ENCODE measurements around the gene RNASE1. TPM values are rescaled to one million over a fixed set of nuclear protein-coding genes. Genes with fewer than 3 reads are reported as not detected.
"Not testable (repeated sequence)": the region's sequence is repeated elsewhere in the genome, so short reads cannot be mapped to it uniquely, and the experiment has no call there.

RNASE1 gene
- total and polyA plus RNA-seq, 2 donors (not counting 3 experiments of a cell fraction or from before 2014, with no cell fraction given) = 182 to 909 TPM

GRCh38 chr14:20760950-20761349 is 41.7 kb downstream of the RNASE1 start:
- Histone ChIP-seq H2AFZ (ENCODE audit: low read depth, low read length) (no peak overlapping the region), H3K4me2 (ENCODE audit: insufficient read depth, low read length) (no peak overlapping the region), H3K27ac (ENCODE audit: insufficient read depth, low read depth, low read length) (no peak overlapping the region), H3K4me3 (replicated peaks in 1 of 3; ENCODE audit: insufficient read depth in 1 of 3, low read depth in 1 of 3, low read length in 3 of 3) (no peak overlapping the region), H3K36me3 (ENCODE audit: control insufficient read depth in 2 of 2, extremely low read depth in 1 of 2, insufficient read depth in 2 of 2, low read length in 2 of 2) (no peaks in the 10 kb centered on the region), H3K27me3 (ENCODE audit: control insufficient read depth in 2 of 2, insufficient read depth in 2 of 2, low read length in 2 of 2) (peaks cover 2 to 5% of the 10 kb centered on the region in 2 experiments), H3K9me1 (replicated peaks; ENCODE audit: control insufficient read depth, extremely low read depth, insufficient read depth, low read length) (no peaks in the 10 kb centered on the region), H3K79me2 (ENCODE audit: control insufficient read depth, insufficient read depth, low read length) (no peaks in the 10 kb centered on the region), H3K9ac (replicated peaks; ENCODE audit: extremely low read depth, insufficient read depth, low read length) (no peak overlapping the region), H3K4me1 (ENCODE audit: control insufficient read depth, extremely low read depth, insufficient read depth, low read length) (no peaks in the 10 kb centered on the region), H4K20me1 (replicated peaks; ENCODE audit: control insufficient read depth, extremely low read depth, insufficient read depth, low read length) (no peaks in the 10 kb centered on the region), H3K9me3 (replicated peaks; ENCODE audit: control insufficient read depth, insufficient read depth, low read length) (no peaks in the 10 kb centered on the region)
- ChIA-PET POLR2A (no interaction called here), CTCF (interaction anchor here (1.0 to 1.2 kb wide), 3 partner anchors 94 to 113 kb away, joined by 4 read pairs; no protein-coding TSS in a partner anchor)
- BruUV-seq (replicated peaks) = no TSS peak
- dilution Hi-C loops (cut with MboI; ENCODE audit: extremely low pct_ligation_motif_present, low sequenced_read_pairs) (no loop called here), intact Hi-C loops (cut with micrococcal nuclease) (no loop called here)
- TF ChIP-seq MYC (IDR thresholded peaks at IDR 0.05; ENCODE audit: low read depth, low read length) (no peak), GATA2 (IDR thresholded peaks at IDR 0.05; ENCODE audit: insufficient read depth, insufficient read length, low read depth, low read length) (no peak), POLR2A (IDR thresholded peaks at IDR 0.05; ENCODE audit: low read depth, low read length) (no peak), CTCF (IDR thresholded peaks at IDR 0.05; ENCODE audit: extremely low read depth in 1 of 2, insufficient read depth in 1 of 2, low read depth in 1 of 2, low read length in 2 of 2) (no peak)
- TF ChIP-seq, protein P1, sequence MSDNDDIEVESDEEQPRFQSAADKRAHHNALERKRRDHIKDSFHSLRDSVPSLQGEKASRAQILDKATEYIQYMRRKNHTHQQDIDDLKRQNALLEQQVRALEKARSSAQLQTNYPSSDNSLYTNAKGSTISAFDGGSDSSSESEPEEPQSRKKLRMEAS (IDR thresholded peaks at IDR 0.05; ENCODE audit: insufficient read depth, insufficient read length) = no peak
- no peak for DNase-seq (ENCODE audit: low read depth, low spot score)
- FAIRE-seq = no peak

- dilution Hi-C loops (cut with MboI; ENCODE audit: extremely low pct_ligation_motif_present, low sequenced_read_pairs); DNase-seq (ENCODE audit: low read depth, low spot score); H3K4me3 ChIP-seq (replicated peaks in 1 of 3; ENCODE audit: insufficient read depth in 1 of 3, low read depth in 1 of 3, low read length in 3 of 3); H3K4me2 ChIP-seq (ENCODE audit: insufficient read depth, low read length); BruUV-seq (replicated peaks); H2AFZ ChIP-seq (ENCODE audit: low read depth, low read length); H3K9ac ChIP-seq (replicated peaks; ENCODE audit: extremely low read depth, insufficient read depth, low read length); H3K4me1 ChIP-seq (ENCODE audit: control insufficient read depth, extremely low read depth, insufficient read depth, low read length); POLR2A ChIA-PET; H3K36me3 ChIP-seq (ENCODE audit: control insufficient read depth in 2 of 2, extremely low read depth in 1 of 2, insufficient read depth in 2 of 2, low read length in 2 of 2); H3K27ac ChIP-seq (ENCODE audit: insufficient read depth, low read depth, low read length); H3K79me2 ChIP-seq (ENCODE audit: control insufficient read depth, insufficient read depth, low read length); H3K27me3 ChIP-seq (ENCODE audit: control insufficient read depth in 2 of 2, insufficient read depth in 2 of 2, low read length in 2 of 2); FAIRE-seq; H3K9me1 ChIP-seq (replicated peaks; ENCODE audit: control insufficient read depth, extremely low read depth, insufficient read depth, low read length); H4K20me1 ChIP-seq (replicated peaks; ENCODE audit: control insufficient read depth, extremely low read depth, insufficient read depth, low read length); H3K9me3 ChIP-seq (replicated peaks; ENCODE audit: control insufficient read depth, insufficient read depth, low read length): not testable (repeated sequence)
- intact Hi-C loops (cut with micrococcal nuclease) = loop anchor here (5.0 kb wide), 2 partner anchors 78 to 113 kb away; no protein-coding TSS in a partner anchor
- CTCF ChIA-PET = interaction anchor here (1.4 to 4.2 kb wide), 4 partner anchors 59 to 98 kb away, joined by 7 to 88 read pairs (median 22); no protein-coding TSS in a partner anchor
These were observed 43.2 kb downstream of the RNASE1 start for GRCh38 chr14:20759465-20759864.
